GM12874 (cell line): ENCODE data around the gene ZMYND8.

Experiments
- CTCF ChIP-seq: IDR thresholded peaks from 2 replicates; pipeline ENCODE4 v1.5.1; 2011; ENCODE audit warnings: low read depth, mild to moderate bottlenecking, control low read depth, low read length, moderate library complexity; ENCODE audit not compliant: insufficient read depth

ZMYND8 gene

GRCh38 chr20:47276851-47277534 is 79.5 kb downstream of the ZMYND8 start:
- TF ChIP-seq CTCF, result no peak

DNA sequence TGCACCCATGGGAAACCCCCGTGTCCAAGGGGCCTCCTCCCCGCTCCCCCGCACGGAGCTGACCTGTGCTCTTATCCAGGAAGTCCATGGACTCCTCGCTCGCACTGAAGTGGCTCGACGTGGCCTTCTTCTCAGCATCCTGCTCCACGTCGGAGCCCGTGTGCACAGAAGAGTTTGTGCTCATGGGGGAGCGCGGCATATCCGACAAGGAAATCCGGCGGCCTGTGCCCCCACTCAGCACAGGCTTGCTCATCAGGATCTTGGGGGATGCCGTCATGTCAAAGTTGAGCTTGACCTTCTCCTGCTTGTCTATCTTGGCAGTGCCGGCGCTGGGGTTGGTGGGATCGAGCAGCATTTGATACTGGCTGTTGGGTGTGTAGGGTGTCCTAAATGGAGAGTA is 80.2 kb downstream of the ZMYND8 start:
- no peak for TF ChIP-seq CTCF

DNA sequence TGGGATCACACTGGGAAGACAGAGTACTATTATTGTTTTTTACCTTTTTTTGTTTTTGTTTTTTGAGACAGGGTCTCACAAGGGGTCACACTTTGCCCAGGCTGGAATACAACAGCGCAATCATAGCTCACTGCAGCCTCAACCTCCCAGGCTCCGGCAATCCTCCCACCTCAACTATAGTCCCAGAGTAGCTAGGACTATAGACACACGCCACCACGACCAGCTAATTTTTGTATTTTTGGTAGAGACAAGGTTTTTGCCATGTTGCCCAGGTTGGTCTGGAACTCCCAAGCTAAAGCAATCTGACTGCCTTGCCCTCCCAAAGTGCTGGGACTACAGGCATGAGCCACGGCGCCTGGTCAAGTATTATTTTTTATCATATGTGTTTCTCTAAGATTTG is 81.0 kb downstream of the ZMYND8 start:
- no peak for TF ChIP-seq CTCF

DNA sequence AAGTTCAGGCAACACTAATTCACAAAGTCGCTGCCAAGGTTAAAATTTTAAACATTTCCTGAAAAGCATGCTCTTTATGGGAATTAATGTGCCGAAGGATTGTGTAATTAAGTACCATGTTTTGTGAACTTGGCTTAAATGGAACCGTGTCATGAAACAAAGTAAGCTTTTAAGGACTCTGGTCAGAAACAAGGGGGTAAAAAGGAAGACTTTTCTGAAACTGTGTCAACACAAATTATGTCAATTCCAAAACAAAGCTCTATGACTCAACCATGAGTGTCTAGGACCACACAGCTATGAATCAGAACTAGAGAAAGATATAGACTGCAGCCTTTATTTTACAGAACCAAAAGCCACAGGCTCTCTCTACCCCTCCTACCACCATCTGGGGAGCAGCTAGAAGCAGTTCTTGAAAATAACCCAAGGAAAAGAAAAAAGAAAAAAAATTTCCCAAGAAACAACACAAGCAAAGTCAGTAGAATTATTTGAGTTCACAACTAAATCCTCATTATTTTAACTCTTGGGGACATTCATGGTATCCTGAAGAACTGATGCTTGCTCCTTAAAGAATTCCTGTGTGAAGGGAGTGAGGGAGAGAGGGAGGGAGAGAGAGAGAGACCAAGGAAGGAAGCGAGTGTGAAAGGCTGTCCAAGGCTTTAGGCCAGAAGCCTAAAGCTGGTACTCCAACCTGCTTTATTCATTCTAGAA is 81.9 kb downstream of the ZMYND8 start:
- no peak for TF ChIP-seq CTCF

DNA sequence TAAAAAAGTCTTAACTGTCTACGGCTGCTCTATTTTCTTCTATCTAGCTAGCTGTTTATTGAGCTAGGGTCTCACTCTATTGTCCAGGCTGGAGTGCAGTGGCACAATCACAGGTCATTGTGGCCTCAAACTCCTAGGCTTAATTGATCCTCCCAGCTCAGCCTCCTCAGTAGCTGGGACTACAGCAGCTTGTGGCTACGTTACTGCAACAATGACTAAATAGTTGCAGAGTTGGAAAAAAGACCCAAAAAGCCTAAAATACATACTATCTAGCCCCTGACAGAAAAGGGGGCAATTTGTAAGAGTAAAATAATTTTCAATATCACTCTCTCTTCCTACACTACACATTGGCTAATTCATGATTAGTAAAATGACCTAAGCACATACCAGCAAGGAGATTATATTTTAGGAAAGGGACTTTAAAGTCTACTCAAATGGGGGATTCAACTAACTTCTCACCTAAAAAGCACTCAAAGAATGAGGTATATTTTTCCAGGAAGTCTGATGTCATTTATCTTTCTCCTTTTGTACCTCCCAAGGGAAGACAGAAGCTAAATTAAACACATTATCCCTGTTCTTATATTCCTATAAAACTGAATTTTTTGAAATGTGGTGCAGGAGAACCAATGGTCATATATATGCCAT is 82.8 kb downstream of the ZMYND8 start:
- TF ChIP-seq CTCF, result no peak

GRCh38 chr20:47272893-47273590 is 83.5 kb downstream of the ZMYND8 start:
- peak; percentile 65 for TF ChIP-seq CTCF

DNA sequence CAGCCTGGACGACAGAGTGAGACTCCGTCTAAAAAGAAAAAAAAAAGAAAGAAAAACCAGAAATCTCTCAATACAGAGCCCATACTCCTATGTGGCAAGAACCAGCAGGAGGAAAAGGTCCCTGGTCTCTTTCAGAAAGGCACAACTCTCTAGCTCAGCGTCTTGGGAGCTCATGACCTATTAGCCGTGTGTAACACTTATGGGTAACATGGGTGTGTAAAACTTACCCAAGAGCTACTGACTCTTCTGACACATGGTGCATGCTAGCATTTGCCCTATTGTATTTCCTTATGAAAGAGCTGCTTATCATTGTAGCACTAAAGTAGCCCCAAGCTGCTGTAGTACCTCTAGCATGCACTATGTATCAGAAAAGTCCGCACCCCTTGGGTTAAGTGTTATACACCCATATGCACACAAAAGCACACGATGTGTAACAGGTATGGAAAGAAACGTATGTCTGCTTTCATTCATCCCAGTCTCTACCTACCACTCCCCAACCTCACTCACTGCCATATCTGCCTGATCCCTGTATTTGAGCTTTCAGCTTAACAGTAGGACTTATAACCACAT is 85.4 kb downstream of the ZMYND8 start:
- TF ChIP-seq CTCF, result no peak
